NCI-H1105 (cell line): ENCODE measurements around the gene GYS1.

Experiments used
- DNase-seq: peaks from one replicate; lab custom pipeline; 2025; lab: John Stamatoyannopoulos, UW

The GYS1 gene

DNA sequence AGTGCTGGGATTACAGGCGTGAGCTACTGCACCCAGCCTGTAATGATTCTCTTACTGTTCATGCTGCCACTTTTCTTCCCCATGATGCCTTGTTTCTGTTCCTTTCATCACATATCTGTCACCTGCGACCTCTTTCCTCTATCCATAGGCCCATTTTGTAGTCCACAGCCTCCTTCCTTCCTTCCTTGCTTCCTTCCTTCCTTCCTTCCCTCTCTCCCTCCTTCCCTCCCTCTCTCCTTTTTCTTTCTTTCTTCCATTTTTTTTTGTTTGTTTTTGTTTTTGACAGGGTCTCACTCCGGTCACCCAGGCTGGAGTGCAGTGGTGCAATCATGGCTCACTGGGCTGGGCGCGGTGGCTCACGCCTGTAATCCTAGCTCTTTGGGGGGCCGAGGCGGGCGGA lies 4.2 kb downstream of the GYS1 start:
- no peak for DNase-seq

DNA sequence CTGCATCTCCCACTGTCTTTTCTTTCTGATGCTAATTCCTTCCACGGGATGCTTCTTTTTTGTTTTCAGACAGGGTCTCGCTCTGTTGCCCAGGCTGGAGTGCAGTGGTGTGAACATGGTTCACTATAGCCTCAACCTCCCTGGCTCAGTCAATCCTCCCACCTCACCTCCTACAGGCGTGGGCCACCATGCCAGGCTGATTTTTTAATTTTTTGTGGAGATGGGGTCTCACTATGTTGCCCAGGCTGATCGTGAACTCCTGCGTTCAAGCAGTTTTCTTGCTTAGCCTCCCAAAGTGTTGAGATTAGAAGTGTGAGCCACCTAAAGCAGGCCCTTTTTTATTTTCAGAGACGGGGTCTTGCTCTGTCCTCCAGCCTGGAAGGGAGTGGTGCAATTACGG lies 4.8 kb downstream of the GYS1 start:
- DNase-seq, result no peak

DNA sequence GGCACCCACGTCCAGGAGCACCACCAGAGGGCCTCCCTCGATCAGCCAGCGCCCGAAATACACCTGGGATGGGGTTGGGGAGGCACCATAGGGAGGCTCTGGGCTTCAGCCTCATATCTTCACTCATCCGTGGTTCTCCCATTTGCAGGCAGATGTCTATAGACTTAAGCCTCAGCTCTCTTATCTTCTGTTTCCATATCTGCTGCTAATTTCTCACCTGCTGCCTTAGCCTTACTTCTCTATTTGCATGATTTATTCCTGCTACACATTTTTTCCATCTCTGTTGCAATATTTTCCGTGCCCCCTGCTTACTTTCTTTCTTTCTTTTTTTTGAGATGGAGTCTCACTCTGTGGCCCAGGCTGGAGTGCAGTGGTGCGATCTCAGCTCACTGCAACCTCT lies 5.8 kb downstream of the GYS1 start:
- no peak for DNase-seq

DNA sequence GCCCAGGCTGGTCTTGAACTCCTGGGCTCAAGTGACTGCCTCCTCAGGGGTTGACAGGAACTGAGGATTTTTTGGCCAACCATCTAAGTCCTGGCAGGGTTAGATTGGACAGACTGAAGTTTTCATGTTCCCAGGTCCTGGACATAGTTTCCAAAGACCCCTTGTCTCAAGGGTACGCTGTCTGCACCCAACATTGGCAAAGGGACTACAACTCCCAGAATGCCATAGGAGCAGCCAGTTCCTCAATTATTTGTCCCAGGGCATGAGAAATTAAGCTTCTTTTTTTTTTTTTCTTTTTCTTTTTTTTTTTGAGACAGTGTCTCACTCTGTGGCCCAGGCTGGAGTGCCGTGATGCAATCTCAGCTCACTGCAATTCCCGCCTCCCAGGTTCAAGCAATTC lies 6.9 kb downstream of the GYS1 start:
- no peak for DNase-seq

DNA sequence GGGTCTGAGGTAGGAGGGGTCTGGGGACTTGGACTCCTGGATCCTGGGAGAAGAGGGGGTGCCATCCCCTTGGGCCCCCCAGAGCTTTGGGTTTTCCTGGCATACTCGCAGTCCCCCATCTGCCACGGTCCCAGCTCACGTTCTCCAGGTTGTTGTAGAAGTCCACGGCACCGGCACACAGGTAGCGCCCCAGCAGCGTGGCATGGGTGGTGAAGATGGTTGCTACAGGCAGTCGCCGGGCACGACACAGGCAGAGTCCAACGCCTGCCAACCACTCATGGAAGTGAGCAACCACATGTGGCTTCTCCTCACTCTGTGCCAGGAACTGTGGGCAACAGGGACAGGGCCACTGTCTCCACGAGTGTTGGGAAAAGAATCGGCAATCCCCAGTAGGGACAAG lies 7.4 kb downstream of the GYS1 start:
- no peak for DNase-seq

DNA sequence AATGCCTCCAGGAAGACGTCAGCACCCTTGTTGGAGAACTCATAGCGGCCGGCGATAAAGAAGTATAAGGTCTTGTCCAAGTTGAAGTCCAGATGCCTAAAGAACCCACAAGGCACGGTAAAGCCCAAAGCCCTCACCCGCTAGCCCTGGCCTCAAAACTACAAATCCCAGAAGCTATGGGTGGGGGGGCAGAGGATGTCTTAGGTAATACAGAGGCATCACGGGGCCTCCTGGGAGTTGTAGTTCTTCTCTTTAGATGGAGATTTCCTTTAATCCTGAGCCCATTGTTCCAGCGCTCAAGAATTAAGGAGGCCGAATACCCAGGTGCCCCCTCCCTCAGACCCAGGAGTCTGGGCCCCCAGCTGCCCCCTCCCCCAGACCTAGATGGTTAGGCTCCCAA lies 10.8 kb downstream of the GYS1 start:
- no peak for DNase-seq

DNA sequence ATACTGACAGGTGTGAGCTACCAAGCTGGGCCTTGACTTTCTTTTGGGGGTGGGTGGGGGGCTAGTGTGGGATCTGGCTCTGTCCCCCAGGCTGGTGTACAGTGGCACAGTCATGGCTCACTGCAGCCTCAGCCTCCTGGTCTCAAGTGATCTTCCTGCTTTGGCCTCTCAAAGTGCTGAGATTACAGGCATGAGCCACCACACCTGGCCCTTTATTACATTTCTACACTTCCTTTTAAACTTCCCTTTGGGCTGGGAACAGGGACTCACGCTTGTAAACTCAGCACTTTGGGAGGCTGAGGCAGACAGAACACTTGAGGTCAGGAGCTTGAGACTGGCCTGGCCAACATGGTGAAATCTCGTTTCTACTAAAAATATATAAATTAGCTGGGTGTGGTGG lies 16.0 kb downstream of the GYS1 start:
- no peak for DNase-seq

DNA sequence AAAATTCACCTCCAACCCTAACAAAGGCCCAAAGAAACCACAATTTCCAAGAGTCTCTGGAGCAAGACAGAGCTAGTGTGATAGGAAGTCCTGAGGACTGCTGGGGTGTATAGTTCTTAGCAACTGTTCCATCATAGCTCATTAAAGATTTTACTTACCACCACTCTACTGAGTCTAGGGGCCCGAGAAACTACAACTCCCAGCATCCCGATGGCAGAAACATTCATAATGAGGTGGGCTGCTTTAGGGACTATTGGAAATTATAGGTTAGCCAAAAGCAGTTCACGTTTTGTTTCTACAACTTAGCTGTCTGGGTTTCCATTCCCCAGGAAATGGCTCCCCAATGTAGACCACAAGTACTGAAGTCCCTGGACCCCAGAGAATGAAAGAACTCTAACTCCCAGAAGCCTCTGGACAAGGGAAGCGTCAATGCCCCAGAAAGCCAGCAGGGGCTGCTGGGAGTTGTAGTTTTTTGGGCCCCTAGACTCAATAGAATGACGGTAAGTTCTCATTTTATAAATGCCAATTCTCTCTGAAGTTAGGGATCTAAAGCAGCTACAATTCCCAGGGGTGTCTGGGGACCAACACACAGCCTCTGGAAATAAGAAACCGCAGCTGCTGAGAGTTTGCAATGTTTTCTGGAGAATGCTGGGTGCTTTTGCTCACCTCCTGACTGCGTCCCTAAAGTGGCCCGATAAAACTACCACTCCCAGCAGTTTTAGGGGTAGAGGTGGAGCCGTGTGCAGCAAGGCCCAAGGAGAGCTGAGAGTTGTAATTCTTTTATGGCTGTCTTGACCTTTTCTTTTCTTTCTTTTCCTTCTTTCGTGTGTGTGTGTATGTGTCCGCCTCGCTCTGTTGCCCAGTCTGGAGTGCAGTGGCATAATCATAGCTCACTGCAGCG lies 16.9 kb downstream of the GYS1 start:
- no peak for DNase-seq

DNA sequence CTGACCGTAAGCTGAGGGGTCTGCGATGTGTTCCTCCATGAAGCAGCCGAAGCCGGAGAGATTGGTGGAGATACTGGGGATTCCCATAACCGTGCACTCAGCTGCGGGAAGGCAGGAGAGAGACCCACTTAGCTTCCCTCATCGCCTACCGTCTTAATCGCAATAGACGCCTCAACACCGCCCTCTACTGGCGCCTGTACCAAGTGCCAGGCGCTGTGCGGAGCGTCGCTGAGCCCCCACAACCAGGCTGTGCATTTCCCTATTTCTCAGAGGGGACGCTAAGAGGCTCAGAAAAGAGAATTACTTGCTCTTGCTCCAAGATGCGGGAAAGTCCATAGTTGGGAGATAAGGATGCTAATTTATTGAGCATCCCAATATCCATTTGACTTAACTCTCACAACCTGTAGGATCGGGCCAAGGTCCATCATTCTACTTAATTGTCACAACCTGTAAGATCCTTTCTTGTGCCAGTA lies 22.1 kb downstream of the GYS1 start:
- peak; percentile 83 for DNase-seq

DNA sequence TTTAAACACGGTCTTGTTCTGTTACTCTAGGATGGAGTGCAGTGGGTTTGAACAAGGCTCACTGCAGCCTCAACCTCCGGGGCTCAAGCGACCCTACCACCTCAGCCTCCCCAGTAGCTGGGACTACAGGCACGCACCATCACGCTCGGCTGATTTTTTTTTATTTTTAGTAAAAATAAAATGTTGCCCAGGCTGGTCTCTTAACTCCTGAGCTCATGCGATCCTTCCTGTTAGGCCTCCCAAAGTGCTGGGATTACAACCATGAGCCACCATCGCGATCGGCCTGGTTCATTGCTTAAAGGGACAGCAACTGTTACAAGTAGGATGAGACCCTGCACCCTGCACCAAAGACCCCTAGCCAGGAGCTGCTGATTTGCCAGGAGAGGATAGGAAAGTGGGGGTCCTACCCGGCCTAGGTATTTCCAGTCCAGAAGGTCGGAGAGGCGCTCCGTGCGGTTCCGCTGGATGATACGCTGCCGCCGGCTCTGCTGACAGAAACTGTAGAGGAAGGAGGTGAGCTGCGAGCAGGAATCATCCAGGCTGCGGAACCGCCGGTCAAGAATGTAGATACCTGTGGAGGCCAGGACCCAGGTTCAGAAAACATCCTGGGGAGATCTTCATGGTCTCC lies 22.9 kb downstream of the GYS1 start:
- DNase-seq, result no peak

DNA sequence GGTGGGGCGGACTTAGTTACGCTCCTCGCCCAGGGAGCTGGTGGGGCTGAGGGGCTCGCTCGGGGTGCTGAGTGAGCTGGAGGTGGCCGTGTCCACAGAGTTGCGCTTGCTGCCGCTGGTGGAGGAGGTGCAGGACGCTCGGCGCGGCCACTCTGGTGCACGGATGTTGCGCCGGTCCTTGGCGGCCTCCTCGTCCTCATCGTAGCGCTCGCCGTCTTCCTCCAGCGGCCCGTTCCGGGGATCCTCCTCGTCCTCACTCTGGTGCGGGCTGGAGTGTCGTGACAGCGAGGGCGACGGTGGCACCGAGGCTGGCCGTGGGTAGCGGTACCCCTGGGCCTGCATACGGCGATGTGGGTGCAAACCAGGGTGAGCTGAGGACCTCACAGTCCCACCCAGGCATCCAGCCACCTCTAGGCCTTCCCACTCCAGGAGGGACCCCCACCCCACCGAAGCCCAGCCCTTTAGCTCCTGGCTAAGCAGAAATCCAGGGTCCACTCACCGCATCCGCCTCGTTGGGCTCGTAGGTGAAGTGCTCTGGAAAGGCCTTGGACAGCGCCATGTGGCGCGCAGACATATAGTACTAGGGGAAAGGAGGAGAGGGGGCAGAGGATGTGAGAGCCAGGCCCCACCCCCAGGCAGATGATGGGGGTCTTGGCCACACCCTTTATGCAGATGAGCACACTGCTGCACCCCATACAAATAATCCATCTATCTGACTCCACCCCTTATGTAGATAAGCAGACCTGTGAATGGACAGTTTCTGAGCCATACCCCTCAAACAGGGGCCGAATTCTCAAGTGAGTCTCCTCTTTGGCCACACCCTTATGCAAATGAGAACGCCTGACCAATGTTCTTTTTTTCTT lies 23.6 kb downstream of the GYS1 start:
- no peak for DNase-seq

DNA sequence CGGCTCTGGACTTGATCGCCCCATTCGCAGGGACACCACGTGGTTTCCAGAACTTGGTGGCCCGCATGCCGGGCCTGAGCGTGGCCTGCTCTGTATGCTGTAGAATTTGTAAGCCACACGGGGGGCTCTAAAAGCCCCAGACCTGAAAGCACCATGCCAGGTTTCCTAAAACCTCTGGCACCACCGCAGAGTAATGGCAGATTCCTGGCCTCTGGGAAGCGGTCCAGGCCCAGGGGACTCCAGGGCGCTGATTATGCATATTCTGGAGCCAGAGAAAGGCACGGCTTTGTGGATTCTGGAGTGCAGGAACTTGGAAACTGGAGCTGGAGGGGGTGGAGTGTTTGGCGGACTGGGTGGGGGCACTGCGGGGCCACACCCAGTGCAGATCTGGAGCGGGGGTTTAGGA lies 24.3 kb downstream of the GYS1 start:
- no peak for DNase-seq

DNA sequence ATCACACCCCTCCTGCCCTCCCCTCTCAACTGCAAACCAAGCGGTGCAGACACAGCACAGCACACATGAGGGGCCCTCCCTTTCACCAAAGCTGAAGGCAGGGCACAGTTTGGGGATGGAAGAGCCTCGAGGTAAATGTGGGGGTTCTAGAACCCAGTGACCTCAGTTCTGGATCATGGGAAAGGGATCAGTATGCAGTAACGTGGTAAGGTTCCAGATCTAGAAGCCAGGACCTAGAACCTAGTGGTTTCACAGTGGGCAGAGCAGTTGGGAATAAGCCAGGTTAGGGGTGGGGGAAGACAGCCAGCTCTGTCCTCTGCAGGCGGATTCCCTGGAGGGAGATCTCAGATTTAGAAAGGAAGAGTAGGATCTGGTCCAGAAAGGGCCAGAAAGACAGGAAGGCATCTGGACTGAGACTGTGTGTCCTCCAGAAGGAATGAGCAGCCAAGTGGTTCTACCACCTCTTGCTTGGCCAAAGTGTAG lies 24.9 kb downstream of the GYS1 start:
- DNase-seq, result no peak

DNA sequence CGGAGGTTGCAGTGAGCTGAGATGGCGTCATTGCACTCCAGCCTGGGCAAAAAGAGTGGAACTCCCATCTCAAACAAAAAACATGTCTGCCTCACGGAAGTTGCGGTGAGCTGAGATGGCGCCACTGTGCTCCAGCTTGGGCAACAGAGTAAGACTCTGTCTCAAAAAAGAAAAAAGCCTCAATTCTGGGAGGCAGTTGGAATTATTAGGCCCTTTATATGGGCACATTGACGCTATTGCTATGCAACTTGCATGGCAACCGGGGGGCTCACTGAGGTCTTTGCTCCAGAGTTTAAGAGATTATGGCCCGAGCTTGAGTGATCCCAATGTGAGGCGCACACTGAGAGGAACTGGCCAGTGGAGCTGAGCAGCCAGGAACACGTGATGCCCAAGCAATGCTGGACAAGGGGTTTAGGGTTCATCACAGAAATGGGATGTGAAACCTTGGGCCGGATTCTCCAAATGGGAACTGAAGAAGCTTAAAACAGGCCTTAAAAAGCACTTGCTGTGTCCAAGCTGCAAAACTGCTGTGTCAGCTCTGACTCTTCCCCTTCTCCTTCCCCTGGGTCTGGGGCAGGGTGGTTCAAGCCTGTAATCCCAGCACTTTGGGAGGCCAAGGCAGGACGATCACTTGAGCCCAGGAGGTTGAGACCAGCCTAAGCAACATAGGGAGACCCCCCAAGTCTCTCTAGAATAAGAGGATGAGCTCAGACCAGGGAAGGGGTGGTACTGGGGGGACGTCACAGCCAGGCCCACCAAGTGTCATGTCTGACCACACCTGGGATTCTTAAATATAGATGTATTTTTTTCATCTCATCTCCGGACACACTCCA lies 25.5 kb downstream of the GYS1 start:
- DNase-seq, result no peak

DNA sequence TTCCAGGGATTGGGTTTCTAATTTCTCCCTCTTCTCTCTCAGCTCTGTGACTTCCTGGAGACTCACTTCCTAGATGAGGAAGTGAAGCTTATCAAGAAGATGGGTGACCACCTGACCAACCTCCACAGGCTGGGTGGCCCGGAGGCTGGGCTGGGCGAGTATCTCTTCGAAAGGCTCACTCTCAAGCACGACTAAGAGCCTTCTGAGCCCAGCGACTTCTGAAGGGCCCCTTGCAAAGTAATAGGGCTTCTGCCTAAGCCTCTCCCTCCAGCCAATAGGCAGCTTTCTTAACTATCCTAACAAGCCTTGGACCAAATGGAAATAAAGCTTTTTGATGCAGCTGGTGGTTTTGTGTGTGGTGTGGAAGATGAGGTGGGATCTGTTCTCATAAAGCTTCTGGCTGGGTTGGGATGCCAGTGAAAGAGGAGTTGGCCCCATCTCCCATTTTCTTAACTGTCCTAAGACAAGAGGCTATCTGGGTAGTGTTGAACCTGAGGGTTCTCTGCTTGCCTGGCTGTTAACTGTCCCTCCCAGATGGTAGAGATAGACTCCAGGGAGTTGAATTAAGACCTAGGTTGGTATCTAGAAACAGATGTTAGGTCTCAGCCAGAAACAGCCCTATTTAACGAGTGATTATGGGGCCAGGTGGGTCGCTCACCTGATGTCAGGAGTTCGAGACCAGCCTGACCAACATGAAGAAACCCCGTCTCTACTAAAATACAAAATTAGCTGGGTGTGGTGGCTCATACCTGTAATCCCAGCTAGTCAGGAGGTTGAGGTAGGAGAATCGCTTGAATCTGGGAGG lies 26.4 kb downstream of the GYS1 start:
- no peak for DNase-seq

DNA sequence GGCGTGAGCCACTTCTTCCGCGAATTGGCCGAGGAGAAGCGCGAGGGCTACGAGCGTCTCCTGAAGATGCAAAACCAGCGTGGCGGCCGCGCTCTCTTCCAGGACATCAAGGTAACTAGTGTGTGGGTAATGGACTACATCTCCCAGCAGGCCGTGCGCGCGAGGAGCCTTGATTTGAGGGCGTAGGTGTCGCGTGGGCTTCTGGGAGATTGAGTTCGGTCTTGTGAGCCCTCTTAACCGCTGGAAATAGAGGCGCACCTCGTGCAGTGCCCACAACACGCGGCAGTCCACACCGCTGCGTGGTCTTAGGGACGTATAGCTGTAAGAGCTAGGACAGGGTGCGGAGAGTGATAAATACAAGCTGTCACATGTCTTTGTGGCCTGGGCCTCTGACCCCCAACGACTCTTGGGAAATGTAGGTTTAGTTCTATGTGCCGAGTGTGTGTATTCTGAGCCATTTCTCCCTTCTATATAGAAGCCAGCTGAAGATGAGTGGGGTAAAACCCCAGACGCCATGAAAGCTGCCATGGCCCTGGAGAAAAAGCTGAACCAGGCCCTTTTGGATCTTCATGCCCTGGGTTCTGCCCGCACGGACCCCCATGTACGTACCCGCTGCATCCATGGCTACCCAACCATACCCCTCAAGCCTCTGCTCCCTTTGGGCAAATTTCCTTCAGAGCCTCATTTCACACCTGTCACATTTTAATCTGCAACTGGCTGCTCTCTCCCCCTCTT lies 27.1 kb downstream of the GYS1 start:
- DNase-seq, result peak; percentile 89

DNA sequence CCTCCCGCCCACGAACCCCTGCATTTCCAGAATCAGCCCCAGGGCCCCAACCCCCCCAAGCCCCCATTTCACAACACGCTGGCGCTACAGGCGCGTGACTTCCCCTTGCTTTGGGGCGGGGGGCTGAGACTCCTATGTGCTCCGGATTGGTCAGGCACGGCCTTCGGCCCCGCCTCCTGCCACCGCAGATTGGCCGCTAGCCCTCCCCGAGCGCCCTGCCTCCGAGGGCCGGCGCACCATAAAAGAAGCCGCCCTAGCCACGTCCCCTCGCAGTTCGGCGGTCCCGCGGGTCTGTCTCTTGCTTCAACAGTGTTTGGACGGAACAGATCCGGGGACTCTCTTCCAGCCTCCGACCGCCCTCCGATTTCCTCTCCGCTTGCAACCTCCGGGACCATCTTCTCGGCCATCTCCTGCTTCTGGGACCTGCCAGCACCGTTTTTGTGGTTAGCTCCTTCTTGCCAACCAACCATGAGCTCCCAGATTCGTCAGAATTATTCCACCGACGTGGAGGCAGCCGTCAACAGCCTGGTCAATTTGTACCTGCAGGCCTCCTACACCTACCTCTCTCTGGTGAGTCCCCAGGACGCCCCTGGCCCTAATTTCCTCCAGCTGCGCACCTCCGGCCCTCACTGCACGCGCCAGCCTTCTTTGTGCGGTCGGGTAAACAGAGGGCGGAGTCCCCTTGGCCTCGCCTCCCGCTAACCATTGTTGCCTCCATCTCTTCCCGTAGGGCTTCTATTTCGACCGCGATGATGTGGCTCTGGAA lies 27.9 kb downstream of the GYS1 start, which contains the start of gene FTL:
FTL (plus strand) TSS at position 270 of the 766 bp plus-strand sequence; CDS start at position 469, 199 bp downstream.
- peak; percentile 96 for DNase-seq

DNA sequence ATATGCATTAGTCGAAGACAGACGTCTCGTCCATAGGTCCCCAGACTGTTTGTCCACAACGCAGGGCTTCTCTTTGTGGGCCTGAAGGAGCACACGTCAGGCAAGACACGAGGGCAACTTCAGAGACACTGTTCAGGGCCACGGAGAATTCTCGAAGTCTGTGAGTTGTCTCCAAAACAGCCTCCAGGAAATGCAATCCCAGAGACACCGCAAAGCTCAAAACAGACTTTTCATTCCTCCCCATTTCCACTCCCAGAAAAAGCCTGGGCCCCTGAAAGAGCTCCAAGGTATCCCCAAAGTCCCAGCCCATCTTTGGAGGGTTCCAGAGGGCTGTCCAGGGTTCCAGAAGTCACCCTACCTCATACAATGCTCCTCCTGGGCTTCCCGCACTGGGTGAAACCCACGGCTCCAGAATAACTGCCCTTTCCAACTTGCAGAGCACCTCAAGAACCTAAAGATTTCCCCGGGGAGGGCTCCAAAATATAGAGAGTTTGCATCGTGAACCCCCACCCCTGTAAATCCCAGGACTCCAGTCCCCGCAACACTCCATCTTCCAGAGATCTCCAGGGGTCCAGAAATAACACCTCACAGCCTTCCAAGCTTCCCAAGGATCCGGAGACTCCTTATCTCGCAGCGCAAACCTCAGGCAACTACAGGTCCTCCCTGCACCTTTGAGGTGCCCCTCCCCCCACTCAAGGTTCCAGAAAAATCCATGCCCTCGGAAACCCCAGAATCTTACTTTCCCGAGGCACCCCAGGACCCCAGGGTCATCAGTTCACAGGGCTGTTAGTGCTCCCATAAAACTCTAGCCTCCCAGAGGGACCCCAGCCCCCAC lies 28.7 kb downstream of the GYS1 start:
- no peak for DNase-seq
